HL-60 (cell line): ENCODE measurements around the gene PEX26.

ENCODE experiments used
- DNase-seq, 2 experiments: peaks; one replicate each; pipeline ENCODE4 v3.0.0-alpha.2; 2010 to 2020; ENCODE audit warnings: low read depth in 1 of 2, low spot score in 1 of 2
- H3K27ac ChIP-seq: fragments of 250-450 bp; sonication (Bioruptor Pico); replicated peaks from 2 replicates; pipeline ENCODE4 v1.5.1; 2020; ENCODE audit warnings: mild to moderate bottlenecking, moderate library complexity
- H3K27me3 ChIP-seq: fragments of 250-450 bp; sonication (Bioruptor Pico); 2 replicates; pipeline ENCODE4 v1.5.1; 2021; ENCODE audit warnings: mild to moderate bottlenecking, moderate library complexity; ENCODE audit not compliant: insufficient read depth, poor library complexity, severe bottlenecking
- H3K4me3 ChIP-seq: replicated peaks from 2 replicates; pipeline ENCODE4 v1.5.1; 2011; ENCODE audit warnings: mild to moderate bottlenecking, control low read depth, low read length; ENCODE audit not compliant: insufficient read depth
- CTCF ChIP-seq: IDR thresholded peaks from one replicate; pipeline ENCODE4 v1.5.1; 2011; ENCODE audit warnings: low read length, control low read depth, inconsistent platforms; ENCODE audit not compliant: insufficient read depth
- GABPA ChIP-seq: IDR thresholded peaks from 2 replicates; pipeline ENCODE4 v1.6.1; 2012; ENCODE audit warnings: low read depth
- POLR2AphosphoS5 ChIP-seq: IDR thresholded peaks from 2 replicates; pipeline ENCODE4 v1.6.1; 2012; ENCODE audit warnings: low read depth
- SPI1 ChIP-seq: IDR thresholded peaks from 2 replicates; pipeline ENCODE4 v1.6.1; 2012; ENCODE audit warnings: low read depth, mild to moderate bottlenecking, borderline replicate concordance
- TF ChIP-seq, protein P1 (sequence below): IDR thresholded peaks from 2 replicates; pipeline ENCODE4 v1.6.1; 2012; ENCODE audit warnings: low read depth; ENCODE audit not compliant: insufficient replicate concordance

The PEX26 gene

GRCh38 chr22:18118345-18118915, 40.6 kb downstream of the PEX26 start:
- Histone ChIP-seq H3K27me3 (no peaks in the 10 kb centered on the region), H3K27ac (no peak overlapping the region), H3K4me3 (no peak overlapping the region)
- no peak for DNase-seq
- TF ChIP-seq GABPA (no peak), SPI1 (no peak), CTCF (no peak), POLR2AphosphoS5 (no peak)
- TF ChIP-seq, protein P1, sequence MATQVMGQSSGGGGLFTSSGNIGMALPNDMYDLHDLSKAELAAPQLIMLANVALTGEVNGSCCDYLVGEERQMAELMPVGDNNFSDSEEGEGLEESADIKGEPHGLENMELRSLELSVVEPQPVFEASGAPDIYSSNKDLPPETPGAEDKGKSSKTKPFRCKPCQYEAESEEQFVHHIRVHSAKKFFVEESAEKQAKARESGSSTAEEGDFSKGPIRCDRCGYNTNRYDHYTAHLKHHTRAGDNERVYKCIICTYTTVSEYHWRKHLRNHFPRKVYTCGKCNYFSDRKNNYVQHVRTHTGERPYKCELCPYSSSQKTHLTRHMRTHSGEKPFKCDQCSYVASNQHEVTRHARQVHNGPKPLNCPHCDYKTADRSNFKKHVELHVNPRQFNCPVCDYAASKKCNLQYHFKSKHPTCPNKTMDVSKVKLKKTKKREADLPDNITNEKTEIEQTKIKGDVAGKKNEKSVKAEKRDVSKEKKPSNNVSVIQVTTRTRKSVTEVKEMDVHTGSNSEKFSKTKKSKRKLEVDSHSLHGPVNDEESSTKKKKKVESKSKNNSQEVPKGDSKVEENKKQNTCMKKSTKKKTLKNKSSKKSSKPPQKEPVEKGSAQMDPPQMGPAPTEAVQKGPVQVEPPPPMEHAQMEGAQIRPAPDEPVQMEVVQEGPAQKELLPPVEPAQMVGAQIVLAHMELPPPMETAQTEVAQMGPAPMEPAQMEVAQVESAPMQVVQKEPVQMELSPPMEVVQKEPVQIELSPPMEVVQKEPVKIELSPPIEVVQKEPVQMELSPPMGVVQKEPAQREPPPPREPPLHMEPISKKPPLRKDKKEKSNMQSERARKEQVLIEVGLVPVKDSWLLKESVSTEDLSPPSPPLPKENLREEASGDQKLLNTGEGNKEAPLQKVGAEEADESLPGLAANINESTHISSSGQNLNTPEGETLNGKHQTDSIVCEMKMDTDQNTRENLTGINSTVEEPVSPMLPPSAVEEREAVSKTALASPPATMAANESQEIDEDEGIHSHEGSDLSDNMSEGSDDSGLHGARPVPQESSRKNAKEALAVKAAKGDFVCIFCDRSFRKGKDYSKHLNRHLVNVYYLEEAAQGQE: no peak

- no peak for TF ChIP-seq CTCF
- no peak for TF ChIP-seq GABPA
- no peak for TF ChIP-seq POLR2AphosphoS5
- TF ChIP-seq, protein P1: no peak
- TF ChIP-seq SPI1: no peak
- DNase-seq: no peak
- no peak overlapping the region for H3K4me3 ChIP-seq
Measured at GRCh38 chr22:18119409-18120110, 41.8 kb downstream of the PEX26 start.

DNA sequence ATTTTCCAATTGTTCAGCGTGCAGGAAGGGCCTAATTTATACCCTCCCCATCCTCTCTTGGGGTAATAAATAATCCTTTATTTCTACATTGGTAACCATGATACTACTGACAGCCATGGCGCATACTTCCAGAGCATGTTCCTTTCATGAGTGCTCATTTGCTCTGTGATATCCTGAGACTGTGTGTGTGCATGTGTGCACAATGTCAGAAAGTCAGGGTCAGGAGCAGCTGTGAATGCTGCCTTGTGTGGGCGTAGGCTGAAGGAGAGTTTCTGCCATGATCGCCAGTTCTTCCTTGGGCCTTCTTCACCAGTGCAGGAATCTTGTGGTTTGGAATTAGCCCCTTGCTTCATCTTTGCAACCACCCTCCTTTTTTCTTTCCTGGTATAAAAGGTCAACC, 43.1 kb downstream of the PEX26 start:
- Histone ChIP-seq H3K4me3 (no peak overlapping the region), H3K27ac (no peak overlapping the region), H3K27me3 (no peaks in the 10 kb centered on the region)
- no peak for DNase-seq
- TF ChIP-seq SPI1: no peak

More at GRCh38 chr22:18119409-18120110, 41.8 kb downstream of the PEX26 start:
- Histone ChIP-seq H3K27me3 (no peaks in the 10 kb centered on the region), H3K27ac (no peak overlapping the region)

DNA sequence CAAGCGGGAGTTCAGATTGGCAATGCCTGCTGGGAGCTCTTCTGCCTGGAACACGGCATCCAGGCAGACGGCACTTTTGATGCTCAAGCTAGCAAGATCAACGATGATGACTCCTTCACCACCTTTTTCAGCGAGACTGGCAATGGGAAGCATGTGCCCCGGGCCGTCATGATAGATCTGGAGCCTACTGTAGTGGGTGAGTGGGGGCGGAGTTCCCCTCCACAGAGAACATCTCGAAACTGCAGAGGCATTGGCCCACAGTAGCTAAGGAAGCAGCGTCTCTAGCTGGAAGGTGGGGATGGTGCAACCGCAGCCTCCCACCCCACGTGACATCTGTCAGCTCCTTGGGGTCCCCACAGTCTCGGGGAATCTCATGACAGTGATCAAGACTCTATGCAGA, 43.7 kb downstream of the PEX26 start:
- TF ChIP-seq, protein P1: no peak
- no peak for TF ChIP-seq GABPA
- TF ChIP-seq CTCF: no peak
- TF ChIP-seq POLR2AphosphoS5: no peak
- TF ChIP-seq SPI1: no peak
- Histone ChIP-seq H3K4me3 (no peak overlapping the region), H3K27ac (no peak overlapping the region), H3K27me3 (no peaks in the 10 kb centered on the region)
- DNase-seq: no peak
